HCT116 (cell line): ENCODE results near the gene GINS3. TPM values are rescaled to one million over a fixed set of nuclear protein-coding genes. Genes with fewer than 3 reads are reported as not detected.

Experiments
- ATAC-seq: fragments of 200-7000 bp; cut with Tn5 transposase; 2 replicates; pipeline ENCODE4 v1.9.1; 2020; ENCODE audit warnings: mild to moderate bottlenecking, moderate library complexity
- BruUV-seq: library from RNA; stranded (reverse); fragments of 400-500 nt; replicated peaks from 2 replicates; lab custom pipeline; 2021; lab: Mats Ljungman, UMichigan
- CTCF ChIA-PET: fragments of 300-600 bp; sonication (Branson Sonifier 250); formaldehyde crosslinking; loops from one replicate; lab custom pipeline; 2021; ENCODE audit warnings: antibody characterized with exemption; lab: Charles Lee
- POLR2A ChIA-PET: fragments of 300-600, 350-600 bp; sonication (Branson Sonifier 250); formaldehyde crosslinking; loops from one replicate; lab custom pipeline; 2021; ENCODE audit warnings: antibody characterized with exemption; lab: Charles Lee
- RAD21 ChIA-PET, 2 experiments: fragments of 300-600 bp; sonication (Branson Sonifier 250); formaldehyde crosslinking; loops; one replicate each; lab custom pipeline; 2023; ENCODE audit warnings: low total read pairs in 2 of 2; ENCODE audit not compliant: uncharacterized antibody in 2 of 2, unreplicated experiment in 2 of 2, low non-redundant PET in 1 of 2; lab: Charles Lee
- DNase-seq: peaks from one replicate; pipeline ENCODE4 v3.0.0-alpha.2; 2010; ENCODE audit warnings: low read depth, low spot score
- H2AFZ ChIP-seq: fragments of 200-600 bp; shearing (Covaris generic), sonication (generic); 2 replicates; pipeline ENCODE4 v1.6.1; 2017; ENCODE audit warnings: low read depth, mixed run types, mixed read lengths, antibody characterized with exemption, low read length; ENCODE audit not compliant: poor library complexity, severe bottlenecking
- H3K27ac ChIP-seq: 2 replicates; pipeline ENCODE4 v1.5.1; 2012; ENCODE audit warnings: low read depth, low read length
- H3K27me3 ChIP-seq: fragments of 200-600 bp; sonication (generic); 2 replicates; pipeline ENCODE4 v1.6.1; 2016; ENCODE audit warnings: mixed run types, low read length, mixed read lengths; ENCODE audit not compliant: insufficient read depth
- H3K36me3 ChIP-seq, 2 experiments: fragments of 200-500 bp in 1 of 2; fragments of 200-600 bp in 1 of 2; sonication (Bioruptor generic) in 1 of 2; sonication (generic) in 1 of 2; 2 replicates each; pipeline versions ENCODE4 v1.5.1 to v1.6.1; 2014 to 2016; ENCODE audit warnings: low read length in 2 of 2, inconsistent platforms in 1 of 2, mixed read lengths in 1 of 2, mixed run types in 1 of 2; ENCODE audit not compliant: insufficient read depth in 2 of 2, control insufficient read depth in 1 of 2
- H3K4me1 ChIP-seq, 2 experiments: fragments of 200-600 bp in 1 of 2; sonication (generic) in 1 of 2; 2 replicates each; pipeline versions ENCODE4 v1.5.1 to v1.6.1; 2012 to 2017; ENCODE audit warnings: low read length in 2 of 2, inconsistent platforms in 1 of 2, mild to moderate bottlenecking in 1 of 2, mixed read lengths in 1 of 2, mixed run types in 1 of 2, moderate library complexity in 1 of 2; ENCODE audit not compliant: insufficient read depth in 2 of 2, control insufficient read depth in 1 of 2
- H3K4me2 ChIP-seq: fragments of 200-600 bp; sonication (generic); 2 replicates; pipeline ENCODE4 v1.6.1; 2017; ENCODE audit warnings: mixed run types, low read length, mixed read lengths
- H3K4me3 ChIP-seq, 2 experiments: fragments of 200-600 bp in 1 of 2; sonication (generic) in 1 of 2; replicated peaks in 1 of 2; 2 replicates each; pipeline ENCODE4 v1.5.1; 2011 to 2016; ENCODE audit warnings: low read length in 2 of 2, control low read depth in 1 of 2, low read depth in 1 of 2, mild to moderate bottlenecking in 1 of 2, mixed read lengths in 1 of 2, mixed run types in 1 of 2
- H3K79me2 ChIP-seq: fragments of 200-600 bp; sonication (generic); 2 replicates; pipeline ENCODE4 v1.6.1; 2017; ENCODE audit warnings: mild to moderate bottlenecking, mixed run types, low read length, moderate library complexity, mixed read lengths; ENCODE audit not compliant: insufficient read depth
- H3K9ac ChIP-seq: fragments of 200-600 bp; sonication (generic); 2 replicates; pipeline ENCODE4 v1.6.1; 2016; ENCODE audit warnings: low read length, mixed read lengths
- H3K9me2 ChIP-seq: fragments of 200-600 bp; sonication (generic), shearing (Covaris generic); 2 replicates; pipeline ENCODE4 v1.6.1; 2017; ENCODE audit warnings: mixed run types, mild to moderate bottlenecking, moderate library complexity; ENCODE audit not compliant: insufficient read depth
- H3K9me3 ChIP-seq, 2 experiments: fragments of 200-500 bp in 1 of 2; fragments of 200-600 bp in 1 of 2; sonication (Bioruptor generic) in 1 of 2; sonication (generic) in 1 of 2; 2 replicates each; pipeline ENCODE4 v1.6.1; 2014 to 2017; ENCODE audit warnings: low read length in 2 of 2, mixed read lengths in 2 of 2, inconsistent platforms in 1 of 2, low read depth in 1 of 2, mild to moderate bottlenecking in 1 of 2, mixed run types in 1 of 2, moderate library complexity in 1 of 2; ENCODE audit not compliant: control insufficient read depth in 1 of 2, insufficient read depth in 1 of 2
- H4K20me1 ChIP-seq: fragments of 200-600 bp; sonication (generic), shearing (Covaris generic); 2 replicates; pipeline ENCODE4 v1.6.1; 2017; ENCODE audit warnings: mixed run types, mild to moderate bottlenecking, moderate library complexity; ENCODE audit not compliant: insufficient read depth
- CBX3 ChIP-seq: IDR thresholded peaks from 2 replicates; pipeline ENCODE4 v1.6.1; 2012; ENCODE audit warnings: low read depth
- CEBPB ChIP-seq: IDR thresholded peaks from 2 replicates; pipeline ENCODE4 v1.6.1; 2012; ENCODE audit warnings: low read depth
- EGR1 ChIP-seq: IDR thresholded peaks from 2 replicates; pipeline ENCODE4 v1.6.1; 2012; ENCODE audit warnings: low read depth
- EZH2 ChIP-seq: fragments of 200-600 bp; sonication (generic); IDR thresholded peaks from 2 replicates; pipeline ENCODE4 v1.6.1; 2017; ENCODE audit warnings: antibody characterized with exemption, mixed run types
- FOSL1 ChIP-seq: IDR thresholded peaks from 2 replicates; pipeline ENCODE4 v1.6.1; 2012; ENCODE audit warnings: low read depth
- POLR2A ChIP-seq: IDR thresholded peaks from 2 replicates; pipeline ENCODE4 v1.7.0; 2011; ENCODE audit warnings: borderline replicate concordance; ENCODE audit not compliant: insufficient read depth, insufficient read length; ENCODE audit errors: extremely low read depth
- SRF ChIP-seq: IDR thresholded peaks from 2 replicates; pipeline ENCODE4 v1.6.1; 2012; ENCODE audit warnings: low read depth
- TCF7L2 ChIP-seq: IDR thresholded peaks from 2 replicates; pipeline ENCODE4 v1.7.0; 2011; ENCODE audit warnings: borderline replicate concordance, inconsistent platforms; ENCODE audit not compliant: insufficient read depth, insufficient read length; ENCODE audit errors: extremely low read depth
- YY1 ChIP-seq: IDR thresholded peaks from 2 replicates; pipeline ENCODE4 v1.6.1; 2011; ENCODE audit warnings: low read length, low read depth, moderate library complexity, mild to moderate bottlenecking; ENCODE audit not compliant: insufficient replicate concordance; ENCODE audit errors: extremely low read depth
- ZFX ChIP-seq: fragments of 450-650 bp; IDR thresholded peaks from 2 replicates; pipeline ENCODE4 v1.6.1; 2017
- intact Hi-C: fragments of 100-400 bp; cut with micrococcal nuclease; formaldehyde crosslinking; loops from 2 replicates; pipeline ENCODE4 v1.10.0; 2022
- total RNA-seq: library from RNA; stranded (reverse); gene quantifications from one replicate; pipeline ENCODE4 v1.2.1, GENCODE V29; 2021; ENCODE audit not compliant: unreplicated experiment
- TF ChIP-seq, protein P1 (sequence below): IDR thresholded peaks from 2 replicates; pipeline ENCODE4 v1.6.1; 2012
- TF ChIP-seq, protein P2 (sequence below): IDR thresholded peaks from 2 replicates; pipeline ENCODE4 v1.6.1; 2012
- TF ChIP-seq, protein P3 (sequence below): IDR thresholded peaks from 2 replicates; pipeline ENCODE4 v1.6.1; 2011; ENCODE audit warnings: mild to moderate bottlenecking, low read length, moderate library complexity; ENCODE audit not compliant: insufficient replicate concordance; ENCODE audit errors: extremely low read depth
- TF ChIP-seq, protein P4 (sequence below): IDR thresholded peaks from 2 replicates; pipeline ENCODE4 v1.6.1; 2012; ENCODE audit warnings: low read depth

Gene GINS3
- total RNA-seq, 1 experiment from 2014 or later: 12.1 TPM

DNA sequence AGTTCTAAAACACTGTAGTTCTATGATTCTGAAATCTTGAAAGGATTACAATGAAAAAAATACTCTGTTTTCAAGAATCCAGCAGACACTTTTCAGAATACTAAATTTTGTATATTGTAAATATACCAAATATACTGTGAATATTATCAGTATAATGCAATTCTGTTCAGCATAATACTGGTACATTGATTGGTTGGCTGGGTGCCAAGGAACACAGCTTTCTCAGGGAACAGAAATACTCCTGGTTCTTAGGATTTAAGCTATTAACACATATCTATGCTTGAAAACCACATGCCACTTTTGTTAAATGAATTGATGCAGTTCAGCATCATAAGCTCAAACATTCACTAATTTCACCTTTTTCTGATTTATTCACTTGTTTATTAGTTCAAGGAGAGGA lies 2.5 kb upstream of the GINS3 start:
- Histone ChIP-seq H3K79me2 (peaks cover 23% of the 10 kb centered on the region), H3K9me3 (no peaks in the 10 kb centered on the region), H2AFZ (no peak overlapping the region), H3K9ac (no peak overlapping the region), H3K4me2 (no peak overlapping the region), H3K27ac (no peak overlapping the region), H3K4me1 (peaks cover 3 to 17% of the 10 kb centered on the region in 2 experiments; a peak in 3 of 4 replicates), H3K27me3 (no peaks in the 10 kb centered on the region), H3K36me3 (no peaks in the 10 kb centered on the region; a peak in 1 of 4 replicates), H3K9me2 (no peaks in the 10 kb centered on the region), H3K4me3 (no peak overlapping the region), H4K20me1 (no peaks in the 10 kb centered on the region)
- BruUV-seq: no TSS peak
- DNase-seq (no peak), ATAC-seq (no peak)
- ChIA-PET POLR2A (no interaction called here), CTCF (interaction anchor here (0.9 kb wide), 1 partner anchor 10 kb away, joined by 3 read pairs; no protein-coding TSS in a partner anchor), RAD21 (no interaction called here)
- intact Hi-C loops: no loop called here
- TF ChIP-seq, protein P1, sequence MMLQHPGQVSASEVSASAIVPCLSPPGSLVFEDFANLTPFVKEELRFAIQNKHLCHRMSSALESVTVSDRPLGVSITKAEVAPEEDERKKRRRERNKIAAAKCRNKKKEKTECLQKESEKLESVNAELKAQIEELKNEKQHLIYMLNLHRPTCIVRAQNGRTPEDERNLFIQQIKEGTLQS: no peak

DNA sequence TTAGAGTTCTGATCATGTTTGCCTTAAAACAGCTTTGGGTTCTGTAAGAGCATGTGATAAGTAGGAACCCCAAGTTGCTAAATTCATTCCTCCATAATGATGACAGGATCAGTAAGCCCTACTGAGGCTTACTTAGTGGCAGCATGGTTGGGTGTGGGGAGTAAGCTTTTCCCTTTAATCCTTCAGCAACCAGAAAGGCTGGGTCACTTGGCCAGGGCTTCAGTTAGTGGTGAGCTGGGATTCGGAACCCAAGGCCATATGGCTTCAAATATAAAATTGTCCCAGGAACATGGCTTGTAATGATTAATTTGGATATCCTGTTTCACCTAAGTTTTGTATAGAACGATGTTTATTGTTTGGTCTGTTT lies 850 bp downstream of the GINS3 start:
- peak overlapping the region; percentile 47 for H2AFZ ChIP-seq
- H3K4me1 ChIP-seq: peaks cover 3 to 17% of the 10 kb centered on the region in 2 experiments; a peak in 3 of 4 replicates
- H3K79me2 ChIP-seq: peaks cover 29% of the 10 kb centered on the region
- H3K9me2 ChIP-seq: no peaks in the 10 kb centered on the region
- peak overlapping the region; percentile 73 to 94 for H3K4me3 ChIP-seq
- ChIA-PET RAD21 (no interaction called here), CTCF (interaction anchor here (0.7 to 1.2 kb wide), 2 partner anchors 13 to 26 kb away, joined by 3 read pairs; no protein-coding TSS in a partner anchor)
- intact Hi-C loops: no loop called here
- H4K20me1 ChIP-seq: no peaks in the 10 kb centered on the region
- H3K4me2 ChIP-seq: peak overlapping the region; percentile 79
- no peaks in the 10 kb centered on the region for H3K27me3 ChIP-seq
- peak; percentile 34 for ATAC-seq
- H3K9me3 ChIP-seq: no peaks in the 10 kb centered on the region
- no peaks in the 10 kb centered on the region; a peak in 1 of 4 replicates for H3K36me3 ChIP-seq
- no peak for DNase-seq
- peak overlapping the region; percentile 85 for H3K27ac ChIP-seq
- TF ChIP-seq FOSL1 (no peak), EZH2 (no peak), YY1 (no peak), EGR1 (no peak), CBX3 (no peak), CEBPB (no peak), POLR2A (no peak), TCF7L2 (no peak), SRF (no peak), ZFX (no peak)
- TF ChIP-seq, protein P2, sequence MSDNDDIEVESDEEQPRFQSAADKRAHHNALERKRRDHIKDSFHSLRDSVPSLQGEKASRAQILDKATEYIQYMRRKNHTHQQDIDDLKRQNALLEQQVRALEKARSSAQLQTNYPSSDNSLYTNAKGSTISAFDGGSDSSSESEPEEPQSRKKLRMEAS: no peak
- TF ChIP-seq, protein P1: no peak
- TF ChIP-seq, protein P3, sequence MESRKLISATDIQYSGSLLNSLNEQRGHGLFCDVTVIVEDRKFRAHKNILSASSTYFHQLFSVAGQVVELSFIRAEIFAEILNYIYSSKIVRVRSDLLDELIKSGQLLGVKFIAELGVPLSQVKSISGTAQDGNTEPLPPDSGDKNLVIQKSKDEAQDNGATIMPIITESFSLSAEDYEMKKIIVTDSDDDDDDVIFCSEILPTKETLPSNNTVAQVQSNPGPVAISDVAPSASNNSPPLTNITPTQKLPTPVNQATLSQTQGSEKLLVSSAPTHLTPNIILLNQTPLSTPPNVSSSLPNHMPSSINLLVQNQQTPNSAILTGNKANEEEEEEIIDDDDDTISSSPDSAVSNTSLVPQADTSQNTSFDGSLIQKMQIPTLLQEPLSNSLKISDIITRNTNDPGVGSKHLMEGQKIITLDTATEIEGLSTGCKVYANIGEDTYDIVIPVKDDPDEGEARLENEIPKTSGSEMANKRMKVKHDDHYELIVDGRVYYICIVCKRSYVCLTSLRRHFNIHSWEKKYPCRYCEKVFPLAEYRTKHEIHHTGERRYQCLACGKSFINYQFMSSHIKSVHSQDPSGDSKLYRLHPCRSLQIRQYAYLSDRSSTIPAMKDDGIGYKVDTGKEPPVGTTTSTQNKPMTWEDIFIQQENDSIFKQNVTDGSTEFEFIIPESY: no peak
- TF ChIP-seq, protein P4, sequence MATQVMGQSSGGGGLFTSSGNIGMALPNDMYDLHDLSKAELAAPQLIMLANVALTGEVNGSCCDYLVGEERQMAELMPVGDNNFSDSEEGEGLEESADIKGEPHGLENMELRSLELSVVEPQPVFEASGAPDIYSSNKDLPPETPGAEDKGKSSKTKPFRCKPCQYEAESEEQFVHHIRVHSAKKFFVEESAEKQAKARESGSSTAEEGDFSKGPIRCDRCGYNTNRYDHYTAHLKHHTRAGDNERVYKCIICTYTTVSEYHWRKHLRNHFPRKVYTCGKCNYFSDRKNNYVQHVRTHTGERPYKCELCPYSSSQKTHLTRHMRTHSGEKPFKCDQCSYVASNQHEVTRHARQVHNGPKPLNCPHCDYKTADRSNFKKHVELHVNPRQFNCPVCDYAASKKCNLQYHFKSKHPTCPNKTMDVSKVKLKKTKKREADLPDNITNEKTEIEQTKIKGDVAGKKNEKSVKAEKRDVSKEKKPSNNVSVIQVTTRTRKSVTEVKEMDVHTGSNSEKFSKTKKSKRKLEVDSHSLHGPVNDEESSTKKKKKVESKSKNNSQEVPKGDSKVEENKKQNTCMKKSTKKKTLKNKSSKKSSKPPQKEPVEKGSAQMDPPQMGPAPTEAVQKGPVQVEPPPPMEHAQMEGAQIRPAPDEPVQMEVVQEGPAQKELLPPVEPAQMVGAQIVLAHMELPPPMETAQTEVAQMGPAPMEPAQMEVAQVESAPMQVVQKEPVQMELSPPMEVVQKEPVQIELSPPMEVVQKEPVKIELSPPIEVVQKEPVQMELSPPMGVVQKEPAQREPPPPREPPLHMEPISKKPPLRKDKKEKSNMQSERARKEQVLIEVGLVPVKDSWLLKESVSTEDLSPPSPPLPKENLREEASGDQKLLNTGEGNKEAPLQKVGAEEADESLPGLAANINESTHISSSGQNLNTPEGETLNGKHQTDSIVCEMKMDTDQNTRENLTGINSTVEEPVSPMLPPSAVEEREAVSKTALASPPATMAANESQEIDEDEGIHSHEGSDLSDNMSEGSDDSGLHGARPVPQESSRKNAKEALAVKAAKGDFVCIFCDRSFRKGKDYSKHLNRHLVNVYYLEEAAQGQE: no peak
- TF ChIP-seq, all 23 proteins: peak for 0
- POLR2A ChIA-PET: interaction anchor here (1.2 kb wide), 1 partner anchor 16 kb away, joined by 4 read pairs; no protein-coding TSS in a partner anchor
- BruUV-seq: no TSS peak
- peak overlapping the region; percentile 91 for H3K9ac ChIP-seq
